Cardiac muscle cell (in vitro differentiated cells and primary cell): ENCODE measurements around the gene NHLRC2. TPM values are rescaled to one million over a fixed set of nuclear protein-coding genes. Genes with fewer than 3 reads are reported as not detected.

Source experiments
- DNase-seq, 2 donors: peaks; one replicate each; pipeline versions ENCODE4 v3.0.0 to v3.0.0-alpha.2; 2010 to 2017; ENCODE audit warnings: low read depth in 1 of 2, low spot score in 1 of 2
- H3K27ac ChIP-seq: fragments of 200-600 bp; sonication (generic); 2 replicates; pipeline ENCODE4 v1.5.1; 2016
- H3K27me3 ChIP-seq: fragments of 200-600 bp; sonication (generic); 2 replicates; pipeline ENCODE4 v1.6.0; 2016; ENCODE audit warnings: control low read depth
- H3K36me3 ChIP-seq: fragments of 200-600 bp; sonication (generic); 2 replicates; pipeline ENCODE4 v1.5.1; 2016; ENCODE audit warnings: control low read depth
- H3K4me1 ChIP-seq: fragments of 200-600 bp; sonication (generic); 2 replicates; pipeline ENCODE4 v1.8.1; 2017; ENCODE audit warnings: low read depth, mild to moderate bottlenecking, mixed run types
- H3K4me3 ChIP-seq: fragments of 200-600 bp; sonication (generic); 2 replicates; pipeline ENCODE4 v1.5.1; 2016; ENCODE audit warnings: mild to moderate bottlenecking
- H3K9me3 ChIP-seq: fragments of 200-600 bp; sonication (generic); 2 replicates; pipeline ENCODE4 v1.5.1; 2017; ENCODE audit warnings: low read depth, mild to moderate bottlenecking, control low read depth
- polyA plus RNA-seq: library from polyadenylated mRNA; unstranded; fragments of >200 nt; fragmentation: Nextera tagmentation; extraction: Ambion mirVana; gene quantifications from 2 replicates; pipeline ENCODE4 v1.2.1, GENCODE V29; 2016
- total RNA-seq: library from RNA; depleted of rRNA; stranded (reverse); fragments of >200 nt; gene quantifications from 2 replicates; pipeline ENCODE4 v1.2.3, GENCODE V29; 2016
- TF ChIP-seq, protein P1 (sequence below): IDR thresholded peaks from 2 replicates; pipeline ENCODE4 v1.5.1; 2012; ENCODE audit warnings: low read depth, mild to moderate bottlenecking, low read length

NHLRC2 gene
- total and polyA plus RNA-seq, 2 experiments from 2014 or later: 14.0 to 99.6 TPM

DNA sequence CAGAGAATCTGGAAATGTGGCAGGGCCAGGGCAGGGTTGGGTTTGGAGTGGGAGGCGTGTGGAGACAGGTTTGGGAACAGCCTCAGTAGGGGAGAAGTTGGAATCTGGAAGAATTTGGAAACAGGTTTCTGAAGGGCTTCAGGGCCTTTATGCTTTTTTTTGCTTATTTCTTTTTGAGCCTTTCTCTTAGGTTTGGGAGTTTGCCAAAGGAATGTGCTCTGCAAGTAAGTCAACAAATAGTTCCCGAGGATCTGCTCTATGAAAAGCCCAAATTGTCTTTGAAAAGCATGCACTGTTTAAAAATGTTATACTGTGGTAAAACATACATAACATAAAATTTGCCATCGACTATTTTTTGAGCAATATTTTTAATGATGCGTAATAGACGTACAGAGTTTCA lies 102.6 kb downstream of the NHLRC2 start:
- peaks cover 2% of the 10 kb centered on the region for H3K4me1 ChIP-seq
- DNase-seq: peak in 1 of 2 donors; percentile 84
- H3K27me3 ChIP-seq: no peaks in the 10 kb centered on the region
- H3K9me3 ChIP-seq: no peaks in the 10 kb centered on the region
- H3K36me3 ChIP-seq: no peaks in the 10 kb centered on the region
- no peak overlapping the region for H3K4me3 ChIP-seq
- TF ChIP-seq, protein P1, sequence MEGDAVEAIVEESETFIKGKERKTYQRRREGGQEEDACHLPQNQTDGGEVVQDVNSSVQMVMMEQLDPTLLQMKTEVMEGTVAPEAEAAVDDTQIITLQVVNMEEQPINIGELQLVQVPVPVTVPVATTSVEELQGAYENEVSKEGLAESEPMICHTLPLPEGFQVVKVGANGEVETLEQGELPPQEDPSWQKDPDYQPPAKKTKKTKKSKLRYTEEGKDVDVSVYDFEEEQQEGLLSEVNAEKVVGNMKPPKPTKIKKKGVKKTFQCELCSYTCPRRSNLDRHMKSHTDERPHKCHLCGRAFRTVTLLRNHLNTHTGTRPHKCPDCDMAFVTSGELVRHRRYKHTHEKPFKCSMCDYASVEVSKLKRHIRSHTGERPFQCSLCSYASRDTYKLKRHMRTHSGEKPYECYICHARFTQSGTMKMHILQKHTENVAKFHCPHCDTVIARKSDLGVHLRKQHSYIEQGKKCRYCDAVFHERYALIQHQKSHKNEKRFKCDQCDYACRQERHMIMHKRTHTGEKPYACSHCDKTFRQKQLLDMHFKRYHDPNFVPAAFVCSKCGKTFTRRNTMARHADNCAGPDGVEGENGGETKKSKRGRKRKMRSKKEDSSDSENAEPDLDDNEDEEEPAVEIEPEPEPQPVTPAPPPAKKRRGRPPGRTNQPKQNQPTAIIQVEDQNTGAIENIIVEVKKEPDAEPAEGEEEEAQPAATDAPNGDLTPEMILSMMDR: no peak
- no peak overlapping the region for H3K27ac ChIP-seq

DNA sequence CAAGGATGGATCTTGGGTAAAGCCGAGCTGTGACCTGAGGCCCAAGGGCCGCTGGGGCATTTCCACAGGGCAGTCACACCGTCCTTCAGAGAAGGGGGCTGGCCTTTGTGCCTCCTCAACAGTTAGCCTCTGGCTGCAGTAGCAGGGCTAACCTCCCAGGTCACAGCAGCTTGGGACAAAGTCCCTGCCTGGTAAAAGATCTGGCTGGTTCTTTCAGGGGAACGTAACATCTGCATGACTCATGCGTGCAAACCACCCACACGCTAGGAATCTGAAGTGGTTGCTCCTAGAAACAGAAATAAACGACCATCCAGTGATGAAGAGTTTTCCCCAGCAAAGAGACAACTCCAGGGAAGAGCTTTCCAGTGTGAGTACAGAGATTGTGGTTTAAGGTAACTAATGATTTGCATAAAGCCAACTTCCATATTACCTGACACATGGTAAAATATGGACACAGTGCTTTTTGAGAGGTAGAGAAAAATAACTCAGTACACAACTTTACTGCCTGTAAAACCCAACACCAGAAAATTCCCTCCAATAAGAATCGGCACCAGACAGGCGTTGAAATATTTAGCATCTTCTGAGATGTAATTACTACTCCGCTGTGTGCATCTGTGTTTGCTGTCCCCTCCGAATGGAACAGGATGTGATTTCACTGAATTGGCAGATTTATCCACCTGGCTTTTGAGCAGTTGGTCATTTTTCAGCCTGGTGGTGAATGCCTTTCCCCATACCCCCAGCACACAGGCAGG lies 104.3 kb downstream of the NHLRC2 start:
- Histone ChIP-seq H3K9me3 (no peaks in the 10 kb centered on the region), H3K4me3 (no peak overlapping the region), H3K27me3 (no peaks in the 10 kb centered on the region), H3K27ac (no peak overlapping the region), H3K36me3 (no peaks in the 10 kb centered on the region), H3K4me1 (peaks cover 4% of the 10 kb centered on the region)
- TF ChIP-seq, protein P1: no peak
- DNase-seq: peak in 1 of 2 donors; percentile 89

DNA sequence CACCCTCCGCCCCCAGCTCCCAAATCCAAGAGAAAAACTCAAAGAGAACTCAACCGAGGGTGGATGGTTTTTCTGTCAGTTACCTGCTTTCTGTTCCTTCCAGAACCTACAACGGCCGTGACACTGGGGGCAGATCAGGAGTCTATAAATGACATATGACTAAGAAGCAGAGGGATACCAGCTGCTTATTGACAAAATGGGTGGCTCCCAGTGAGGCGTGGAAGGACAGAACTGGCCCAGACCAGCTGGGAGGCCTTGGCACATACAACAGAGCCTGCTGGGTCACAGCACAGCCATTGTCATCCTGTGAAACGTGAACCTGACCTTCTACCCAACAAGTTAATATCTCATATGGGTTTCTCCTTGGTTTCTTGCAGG lies 104.9 kb downstream of the NHLRC2 start:
- Histone ChIP-seq H3K4me3 (no peak overlapping the region), H3K4me1 (peaks cover 4% of the 10 kb centered on the region), H3K27me3 (no peaks in the 10 kb centered on the region), H3K36me3 (no peaks in the 10 kb centered on the region), H3K27ac (no peak overlapping the region), H3K9me3 (no peaks in the 10 kb centered on the region)
- TF ChIP-seq, protein P1: no peak
- DNase-seq: no peak

DNA sequence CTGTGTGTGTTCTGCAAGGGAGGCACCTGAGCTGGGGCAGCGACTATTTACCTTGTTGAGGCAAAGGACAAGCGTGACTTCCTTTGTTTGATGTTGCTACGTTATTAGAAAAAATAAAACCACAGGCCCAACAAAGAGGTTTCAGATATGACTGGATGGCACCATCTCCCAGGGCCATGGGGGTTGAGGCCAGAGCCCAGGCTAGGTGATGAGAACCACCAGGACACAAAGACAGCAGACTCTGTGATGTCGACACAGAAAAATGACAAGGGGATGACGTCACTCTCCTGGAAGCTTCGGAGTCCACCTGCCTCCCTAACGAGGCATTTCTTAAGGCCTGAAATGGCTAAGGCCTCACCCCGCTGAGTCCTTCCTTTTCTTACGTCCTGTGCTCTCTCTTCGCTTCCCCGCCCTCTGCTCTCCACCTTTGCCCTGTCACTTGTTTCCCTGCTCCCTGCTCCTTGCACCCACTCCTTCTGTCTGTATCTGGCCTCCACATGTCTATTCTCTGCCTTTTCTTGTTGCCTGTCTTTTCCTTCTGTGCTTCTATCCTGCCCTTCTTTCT lies 106.2 kb downstream of the NHLRC2 start:
- H3K36me3 ChIP-seq: no peaks in the 10 kb centered on the region
- peaks cover 4% of the 10 kb centered on the region for H3K4me1 ChIP-seq
- no peak overlapping the region for H3K27ac ChIP-seq
- H3K27me3 ChIP-seq: no peaks in the 10 kb centered on the region
- H3K9me3 ChIP-seq: no peaks in the 10 kb centered on the region
- DNase-seq: no peak
- TF ChIP-seq, protein P1: no peak
- no peak overlapping the region for H3K4me3 ChIP-seq

DNA sequence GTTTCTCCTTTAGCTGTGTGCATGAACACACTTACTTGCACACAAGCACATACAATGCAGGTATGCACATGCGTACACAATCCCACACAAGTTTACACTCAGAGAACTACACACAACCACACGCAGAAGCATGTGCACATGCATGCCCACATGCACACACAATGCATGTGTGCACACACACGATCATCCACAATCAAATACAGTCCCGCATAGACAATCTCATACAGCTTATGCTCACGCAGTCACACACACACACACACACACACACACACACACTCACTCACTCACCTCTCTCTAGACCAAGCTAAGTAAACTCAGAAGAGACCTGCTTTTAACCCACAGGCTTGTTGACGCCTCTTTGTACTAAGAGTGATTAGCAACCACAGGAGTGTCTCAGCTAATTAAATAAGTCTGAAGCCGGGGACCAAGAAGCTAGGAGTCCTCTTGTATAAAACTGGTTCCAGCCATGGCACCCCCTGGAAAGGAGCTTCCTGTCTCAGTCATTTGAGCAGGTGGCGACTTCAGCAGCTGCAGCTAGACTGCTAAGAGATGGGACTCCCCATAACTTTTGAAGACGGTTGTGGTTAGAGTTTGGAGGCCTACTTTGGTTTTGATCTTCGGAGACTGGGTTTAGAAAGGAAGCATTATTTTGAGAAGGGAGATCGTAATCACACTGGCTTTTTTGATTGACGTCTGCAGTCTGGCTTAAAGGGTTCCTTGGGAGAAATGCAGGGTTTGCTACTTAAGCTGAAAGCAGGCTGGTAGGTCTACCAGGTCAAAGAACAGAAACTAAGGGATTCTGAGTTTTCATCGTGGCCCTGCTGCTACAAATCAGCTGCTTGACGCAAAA lies 106.9 kb downstream of the NHLRC2 start:
- H3K27ac ChIP-seq: no peak overlapping the region
- DNase-seq: no peak
- no peaks in the 10 kb centered on the region for H3K9me3 ChIP-seq
- H3K36me3 ChIP-seq: no peaks in the 10 kb centered on the region
- H3K4me3 ChIP-seq: no peak overlapping the region
- peaks cover 4% of the 10 kb centered on the region for H3K4me1 ChIP-seq
- no peaks in the 10 kb centered on the region for H3K27me3 ChIP-seq
- TF ChIP-seq, protein P1: no peak
